NCI-H187 treated with DMSO at 0.1 percent for 48 hours (cell line): ENCODE measurements around the gene ZNF492.
"Not testable (repeated sequence)": the region's sequence is repeated elsewhere in the genome, so short reads cannot be mapped to it uniquely, and the experiment has no call there.

ENCODE experiments used
- DNase-seq: peaks from one replicate; lab custom pipeline; 2025; lab: John Stamatoyannopoulos, UW

Gene ZNF492

GRCh38 chr19:22617614-22618320, 16.4 kb upstream of the ZNF492 start:
- DNase-seq: no peak

- no peak for DNase-seq
Measured at GRCh38 chr19:22619371-22619770, 14.8 kb upstream of the ZNF492 start.

DNA sequence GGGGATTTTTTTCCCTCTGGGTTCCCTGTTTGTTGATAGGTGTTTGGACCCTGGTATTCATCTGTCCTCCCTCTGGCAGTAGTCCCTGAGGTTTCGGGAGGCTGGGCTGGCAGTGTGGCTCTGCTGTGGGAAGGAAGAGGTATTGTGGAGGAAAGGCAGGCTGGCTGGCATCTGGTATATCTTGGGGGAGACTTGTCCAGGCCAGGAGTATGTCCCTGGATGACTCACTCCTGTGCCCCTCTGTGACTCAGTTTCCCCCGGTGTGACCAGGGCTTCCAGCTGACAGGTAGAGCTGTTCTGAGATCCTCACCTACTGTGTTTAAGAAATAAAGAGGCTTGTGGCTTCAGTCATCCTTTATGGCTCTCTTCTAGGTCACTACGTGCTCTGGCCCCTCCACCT, 14.2 kb upstream of the ZNF492 start:
- DNase-seq: no peak

GRCh38 chr19:22620401-22620800, 13.7 kb upstream of the ZNF492 start:
- no peak for DNase-seq

DNA sequence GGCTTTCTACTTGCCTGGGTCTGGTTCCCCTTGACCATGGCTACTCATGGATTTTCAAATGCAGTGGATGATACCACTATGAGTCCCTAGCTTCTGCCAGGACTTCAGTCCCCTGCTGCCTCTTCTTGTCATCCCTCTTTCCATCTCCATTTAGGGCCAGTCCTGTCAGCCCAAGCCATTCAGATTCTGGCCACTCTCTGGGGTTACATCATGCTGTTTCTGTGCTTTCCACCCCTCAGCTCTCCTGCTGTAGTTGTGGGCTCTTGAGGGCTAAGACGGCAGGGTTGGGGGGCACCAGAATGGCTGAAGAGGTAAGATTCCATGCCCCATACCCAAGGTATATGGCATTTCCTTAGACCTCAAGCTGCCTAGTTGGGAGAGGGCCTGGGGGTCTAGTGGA, 13.2 kb upstream of the ZNF492 start:
- DNase-seq: no peak

GRCh38 chr19:22622020-22622419, 12.1 kb upstream of the ZNF492 start:
- DNase-seq: no peak

DNA sequence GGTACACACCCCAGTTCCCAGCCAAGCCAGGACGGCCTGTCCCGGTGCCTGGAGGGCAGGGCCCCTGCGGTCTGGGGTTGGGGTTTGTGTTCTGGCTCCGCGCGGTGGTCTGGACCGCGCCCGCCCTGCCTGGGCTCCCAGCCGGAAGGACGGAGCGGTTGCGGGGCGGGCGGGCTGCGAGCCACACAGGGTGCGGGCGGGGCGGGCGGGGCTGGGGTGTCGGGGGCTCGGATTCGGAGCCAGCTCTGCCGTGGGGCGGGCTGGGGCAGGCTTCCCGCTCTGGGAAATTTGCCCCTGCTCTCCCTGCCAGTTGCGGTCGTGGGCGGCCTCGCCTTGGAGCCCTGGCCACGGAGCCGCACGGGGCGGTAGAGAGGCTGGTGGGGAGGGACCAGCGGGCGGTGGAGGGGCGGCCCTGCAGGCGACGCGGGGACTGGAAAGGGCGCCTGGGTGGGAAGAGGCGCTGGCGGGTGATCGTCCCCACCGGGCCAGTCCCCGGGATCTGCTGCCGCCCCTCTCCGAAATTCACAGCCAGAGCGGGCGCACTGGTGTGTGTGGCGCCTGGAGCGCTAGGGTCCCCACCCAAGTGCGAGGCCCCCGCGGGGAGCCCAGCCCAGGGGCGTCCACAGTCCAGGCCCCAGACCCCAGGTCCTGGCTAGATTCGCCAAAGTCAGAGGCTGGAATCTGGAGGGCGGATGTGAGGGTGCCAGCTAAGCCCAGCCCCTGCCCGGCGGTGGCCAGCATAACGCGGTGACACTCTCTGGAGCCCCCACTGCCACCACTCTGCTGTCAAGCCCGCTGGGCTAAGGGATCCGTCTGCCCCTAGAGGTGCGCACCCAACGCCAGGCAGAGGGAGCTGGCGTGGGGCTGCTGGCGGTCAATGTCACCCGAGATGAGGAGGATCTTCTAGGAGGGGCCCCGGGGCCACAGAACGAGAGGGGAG, 11.0 kb upstream of the ZNF492 start:
- DNase-seq: no peak

GRCh38 chr19:22623841-22624221, 10.3 kb upstream of the ZNF492 start:
- DNase-seq: no peak

DNA sequence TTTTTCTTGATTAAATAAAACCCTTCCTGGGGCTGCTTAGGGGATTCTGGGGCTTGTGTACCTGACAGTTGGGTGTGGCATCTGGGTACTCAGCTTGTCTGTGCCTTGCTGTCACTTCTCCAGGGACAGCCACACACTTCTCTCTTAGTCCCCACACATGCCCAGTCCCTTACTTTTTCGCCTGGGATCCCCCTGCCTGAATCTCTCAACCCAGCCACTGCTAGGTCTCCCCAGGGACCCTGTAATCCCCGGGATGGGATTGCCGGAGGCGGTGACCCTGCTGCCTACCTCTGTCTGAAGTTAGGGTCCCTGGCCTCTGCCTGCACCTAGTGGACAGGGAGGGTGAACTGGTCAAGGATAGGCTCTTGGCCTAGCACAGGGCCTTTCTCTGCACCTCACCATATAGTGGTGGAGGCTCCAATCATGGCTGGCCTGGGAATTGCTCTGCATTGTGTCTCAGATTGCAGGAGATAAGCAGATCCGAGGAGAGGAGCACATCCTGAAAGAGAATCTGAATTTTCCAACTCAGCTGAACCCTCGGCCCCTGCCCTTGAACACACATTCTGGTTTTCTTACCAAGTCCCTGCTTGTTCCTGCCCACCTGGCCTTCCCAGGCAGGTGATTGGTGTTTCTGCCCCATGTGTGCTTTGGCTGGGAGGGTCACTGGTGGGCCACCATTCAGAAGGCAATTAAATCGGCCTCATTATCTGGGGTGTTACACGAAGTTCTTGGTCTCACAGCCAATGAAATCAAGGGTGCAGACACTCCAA, 8.7 kb upstream of the ZNF492 start:
- DNase-seq: no peak

DNA sequence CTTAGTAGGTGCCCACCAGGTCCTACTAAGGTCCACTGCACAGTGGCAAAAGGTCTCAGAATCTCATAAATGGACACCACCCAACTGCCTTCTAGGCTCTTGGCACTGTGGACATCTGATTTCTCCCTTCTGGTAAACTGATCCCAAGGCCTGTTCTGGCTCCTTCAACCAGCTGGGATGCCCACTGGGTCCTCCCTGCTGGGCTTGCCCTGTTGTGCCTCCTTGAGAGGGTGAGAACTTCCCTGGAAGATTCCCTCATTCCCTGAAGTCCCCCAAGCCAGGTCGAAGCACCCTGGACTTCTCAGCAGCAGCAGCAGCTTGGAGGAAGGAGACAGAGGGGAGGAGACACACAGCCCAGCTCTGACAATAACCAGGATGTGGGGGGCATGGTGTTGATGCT, 6.6 kb upstream of the ZNF492 start:
- no peak for DNase-seq

DNA sequence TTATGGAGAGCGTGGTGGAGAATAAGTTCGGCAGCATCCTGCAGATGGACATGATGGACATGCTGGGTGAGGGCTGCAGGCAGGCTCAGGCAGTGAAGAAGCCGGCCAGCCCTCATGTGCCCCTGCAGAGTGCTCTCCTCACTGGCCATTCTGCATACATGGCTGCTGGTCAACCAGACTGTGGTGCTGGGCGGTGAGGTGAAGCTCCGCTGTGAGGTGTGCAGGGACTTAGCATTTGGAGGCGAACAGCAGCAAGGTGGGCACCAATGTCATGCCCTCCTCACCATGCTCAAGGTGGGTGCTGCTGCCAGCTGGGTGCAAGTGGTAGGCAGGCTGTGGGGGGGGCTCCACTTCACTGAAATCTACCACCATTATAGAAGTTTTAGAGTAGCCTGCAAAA, 5.7 kb upstream of the ZNF492 start:
- no peak for DNase-seq

DNA sequence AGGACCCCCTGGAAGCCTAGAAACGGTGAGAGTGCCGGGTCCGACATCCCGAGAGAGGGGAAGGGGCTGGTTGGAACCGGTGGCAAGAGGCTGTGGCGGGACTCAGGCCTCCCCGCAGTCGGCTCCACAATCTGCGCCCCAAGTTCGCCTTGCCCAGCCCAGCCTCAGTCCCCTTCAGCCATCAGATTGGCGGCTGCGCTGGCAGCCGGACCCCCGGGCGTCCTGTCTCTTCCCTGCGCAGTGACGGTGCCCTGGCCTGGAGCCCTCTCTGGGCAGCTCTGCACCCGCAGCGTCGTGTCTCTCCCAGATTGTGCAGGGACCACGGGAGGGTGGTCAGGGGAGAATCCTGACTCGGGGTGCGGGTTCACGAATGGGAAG, 315 bp downstream of the ZNF492 start:
- DNase-seq: no peak

GRCh38 chr19:22685493-22685892, 51.4 kb downstream of the ZNF492 start:
- DNase-seq: not testable (repeated sequence)

GRCh38 chr19:22702661-22703060, 68.5 kb downstream of the ZNF492 start:
- not testable (repeated sequence) for DNase-seq

DNA sequence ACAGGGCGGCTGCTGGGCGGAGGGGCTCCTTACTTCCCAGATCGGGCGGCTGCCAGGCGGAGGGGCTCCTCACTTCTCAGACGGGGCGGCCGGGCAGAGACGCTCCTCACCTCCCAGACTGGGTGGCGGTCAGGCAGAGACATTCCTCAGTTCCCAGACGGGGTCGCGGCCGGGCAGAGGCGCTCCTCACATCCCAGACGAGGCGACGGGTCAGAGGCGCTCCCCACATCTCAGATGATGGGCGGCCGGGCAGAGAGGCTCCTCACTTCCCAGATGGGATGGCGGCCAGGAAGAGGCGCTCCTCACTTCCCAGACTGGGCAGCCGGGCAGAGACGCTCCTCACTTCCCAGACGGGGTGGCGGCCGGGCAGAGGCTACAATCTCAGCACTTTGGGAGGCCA, 69.0 kb downstream of the ZNF492 start:
- not testable (repeated sequence) for DNase-seq

DNA sequence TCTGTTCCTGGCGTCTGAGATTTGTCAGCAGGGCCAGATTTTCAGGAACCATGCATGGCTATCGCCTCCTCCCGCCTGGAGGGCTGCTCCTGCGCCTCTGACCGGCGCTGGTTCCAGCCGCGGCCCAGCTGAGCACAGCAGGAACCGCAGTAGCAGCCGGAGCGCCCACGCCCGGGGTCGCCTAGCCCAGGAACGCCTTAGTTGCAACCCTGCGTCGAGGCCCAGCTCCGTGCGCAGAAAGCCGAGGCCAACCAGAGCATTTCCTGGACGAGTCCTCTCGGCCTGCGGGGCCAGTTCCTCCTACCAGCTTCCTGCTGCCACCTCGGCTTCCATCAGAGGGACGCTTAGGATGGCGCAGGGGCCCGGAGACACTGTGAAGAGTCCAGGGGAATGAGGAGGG, 74.9 kb downstream of the ZNF492 start:
- DNase-seq: no peak
